Stimulated activated naive CD8-positive, alpha-beta T cell treated with anti-CD3 and anti-CD28 coated beads, Interleukin-15, Interleukin-2, amounts not matched to agents 100 ng/mL and 50 ng/mL, for 24 hours (primary cell): ENCODE data around the gene PLCB3.

Experiments
- H3K27ac Mint-ChIP-seq: one replicate; pipeline ENCODE4 v1.8.0; 2021; ENCODE audit warnings: mild to moderate bottlenecking, mixed read lengths
- H3K27me3 Mint-ChIP-seq: one replicate; pipeline ENCODE4 v1.8.0; 2021; ENCODE audit warnings: mixed read lengths
- H3K36me3 Mint-ChIP-seq: one replicate; pipeline ENCODE4 v1.8.0; 2021; ENCODE audit warnings: low read depth, mixed read lengths
- H3K4me1 Mint-ChIP-seq: one replicate; pipeline ENCODE4 v1.8.0; 2021; ENCODE audit warnings: low read depth, mixed read lengths
- H3K4me3 Mint-ChIP-seq: one replicate; pipeline ENCODE4 v1.8.0; 2021; ENCODE audit warnings: mild to moderate bottlenecking, mixed read lengths
- H3K9me3 Mint-ChIP-seq: one replicate; pipeline ENCODE4 v1.8.0; 2021; ENCODE audit warnings: mixed read lengths

Gene PLCB3

DNA sequence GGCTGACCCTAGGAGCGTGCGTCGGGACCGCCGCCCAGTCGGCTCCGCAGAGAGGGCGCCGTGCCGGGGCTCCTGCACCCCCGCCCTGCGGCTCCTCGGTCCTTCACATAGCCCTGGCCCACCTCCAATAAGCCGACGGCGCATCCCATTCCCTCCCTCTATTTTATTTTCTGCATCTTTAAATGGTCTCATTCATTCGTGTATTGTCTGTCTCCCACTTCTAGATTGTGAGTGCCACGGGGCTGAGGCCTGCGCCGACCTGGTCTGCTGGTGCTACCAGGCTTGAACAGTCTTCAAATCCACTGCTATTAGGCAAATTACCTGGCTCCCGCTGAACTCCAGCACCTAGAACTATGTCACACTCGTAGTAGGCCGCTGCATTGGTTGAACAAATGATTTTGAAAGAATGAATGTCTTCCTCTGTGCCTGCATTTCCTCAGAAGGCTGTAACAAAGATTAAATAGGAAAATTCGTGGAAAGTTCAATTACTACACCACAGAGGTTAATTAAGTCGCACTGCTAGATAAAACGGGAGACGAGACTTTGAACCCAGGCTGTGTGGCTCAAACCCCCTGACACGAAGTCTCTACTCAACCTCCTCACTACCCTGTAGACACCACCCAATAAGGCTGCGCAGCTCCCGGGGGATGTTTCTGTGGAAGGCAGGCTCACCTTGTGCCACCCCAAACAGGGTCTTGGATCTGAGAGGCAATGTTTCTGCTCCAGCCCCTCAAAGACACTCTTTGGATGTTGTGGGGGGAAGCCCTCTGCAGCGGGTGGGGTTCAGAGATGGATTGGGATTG, 3.4 kb upstream of the PLCB3 start:
- H3K4me1 Mint-ChIP-seq: peaks cover 31% of the 10 kb centered on the region
- H3K4me3 Mint-ChIP-seq: peak overlapping the region; percentile 70
- H3K27ac Mint-ChIP-seq: peak overlapping the region; percentile 26
- no peaks in the 10 kb centered on the region for H3K9me3 Mint-ChIP-seq
- H3K27me3 Mint-ChIP-seq: no peaks in the 10 kb centered on the region
- H3K36me3 Mint-ChIP-seq: peaks cover 13% of the 10 kb centered on the region

DNA sequence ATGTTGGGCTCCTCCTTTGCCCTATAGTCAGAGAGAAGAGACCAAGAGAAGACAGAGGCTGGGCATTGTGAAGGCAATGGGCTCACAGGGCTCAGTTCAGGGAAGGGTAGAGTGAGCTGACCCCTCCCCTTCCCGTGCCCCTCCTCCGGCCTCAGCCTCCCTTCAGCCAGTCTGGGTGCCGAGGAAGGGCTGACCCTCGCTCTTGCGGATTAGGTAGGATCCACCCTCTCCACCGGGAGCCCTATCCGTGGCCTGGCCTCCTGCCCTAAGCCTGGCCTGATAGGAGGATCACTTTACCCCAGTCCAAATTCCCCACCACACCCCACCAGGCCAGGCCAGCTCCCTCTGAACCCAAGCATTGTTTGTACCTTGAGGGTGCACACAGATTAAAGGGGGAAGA, 2.8 kb upstream of the PLCB3 start:
- no peaks in the 10 kb centered on the region for H3K9me3 Mint-ChIP-seq
- no peak overlapping the region for H3K4me3 Mint-ChIP-seq
- no peak overlapping the region for H3K27ac Mint-ChIP-seq
- peaks cover 24% of the 10 kb centered on the region for H3K4me1 Mint-ChIP-seq
- H3K27me3 Mint-ChIP-seq: no peaks in the 10 kb centered on the region
- peaks cover 7% of the 10 kb centered on the region for H3K36me3 Mint-ChIP-seq

DNA sequence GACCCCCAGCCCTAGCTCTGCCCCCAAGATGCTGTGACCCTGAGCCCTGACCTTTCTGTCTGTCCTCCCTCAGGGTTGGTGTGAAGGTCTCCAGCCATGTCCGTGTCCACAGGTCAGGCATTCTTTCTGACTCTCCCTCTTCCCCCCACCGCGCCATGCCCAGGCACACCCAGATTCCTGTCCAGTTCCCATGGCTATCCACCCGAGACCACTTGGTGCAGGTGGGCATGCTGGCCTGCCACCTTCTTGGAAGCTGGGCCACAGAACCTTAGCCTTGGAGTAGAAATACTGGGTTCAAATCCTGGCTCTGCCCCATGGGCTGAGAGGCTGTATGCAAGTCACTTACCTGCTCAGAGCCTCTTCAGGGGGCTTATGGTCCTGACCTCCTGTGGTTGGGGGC, 2.3 kb upstream of the PLCB3 start:
- Mint-ChIP-seq H3K27ac (no peak overlapping the region), H3K36me3 (peaks cover 2% of the 10 kb centered on the region), H3K9me3 (no peaks in the 10 kb centered on the region), H3K4me1 (peaks cover 20% of the 10 kb centered on the region), H3K4me3 (no peak overlapping the region), H3K27me3 (no peaks in the 10 kb centered on the region)

DNA sequence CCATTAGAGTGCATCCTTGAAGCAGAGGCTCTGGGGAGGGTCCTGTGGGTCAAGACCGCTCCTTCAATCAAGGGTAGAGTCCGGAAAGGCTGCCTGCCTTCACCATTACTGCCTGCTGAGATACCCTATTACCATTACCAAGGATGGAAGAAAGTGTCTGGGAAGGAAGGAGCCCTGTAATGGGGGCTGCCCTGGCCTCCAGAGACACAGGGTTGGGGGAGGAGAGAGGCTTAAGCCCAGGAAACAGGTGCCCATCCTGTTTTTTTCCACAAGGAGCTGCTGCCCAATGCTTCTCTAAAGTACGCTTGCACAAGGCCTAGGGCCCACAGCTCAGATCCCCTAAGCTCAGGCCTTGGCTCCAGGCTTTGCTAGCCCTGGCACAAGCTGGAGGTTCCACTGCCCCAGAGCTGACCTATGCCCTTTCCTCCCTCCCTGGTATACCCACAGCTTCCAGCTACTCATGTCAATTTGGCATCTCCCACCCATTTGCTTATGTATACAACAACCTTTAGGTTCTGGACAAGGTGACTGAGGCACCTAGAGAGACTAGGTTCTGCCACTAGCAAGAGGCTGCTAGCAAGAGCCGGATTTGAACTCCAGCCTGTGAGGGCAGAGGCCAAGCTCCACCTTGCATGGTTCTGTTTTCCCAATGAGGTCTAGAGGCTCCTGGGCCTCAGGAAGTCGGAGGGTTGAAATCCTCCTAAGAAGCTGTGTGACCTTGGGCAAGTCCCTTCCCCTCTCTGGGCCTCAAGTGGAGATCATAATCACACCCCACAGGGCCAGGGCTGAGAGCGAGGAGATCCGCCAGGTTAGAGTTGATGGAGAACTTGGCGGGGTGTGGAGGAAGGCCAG, 1.5 kb upstream of the PLCB3 start:
- Mint-ChIP-seq H3K9me3 (no peaks in the 10 kb centered on the region), H3K4me1 (peaks cover 17% of the 10 kb centered on the region), H3K36me3 (no peaks in the 10 kb centered on the region), H3K4me3 (no peak overlapping the region), H3K27me3 (no peaks in the 10 kb centered on the region), H3K27ac (peak overlapping the region; percentile 14)

DNA sequence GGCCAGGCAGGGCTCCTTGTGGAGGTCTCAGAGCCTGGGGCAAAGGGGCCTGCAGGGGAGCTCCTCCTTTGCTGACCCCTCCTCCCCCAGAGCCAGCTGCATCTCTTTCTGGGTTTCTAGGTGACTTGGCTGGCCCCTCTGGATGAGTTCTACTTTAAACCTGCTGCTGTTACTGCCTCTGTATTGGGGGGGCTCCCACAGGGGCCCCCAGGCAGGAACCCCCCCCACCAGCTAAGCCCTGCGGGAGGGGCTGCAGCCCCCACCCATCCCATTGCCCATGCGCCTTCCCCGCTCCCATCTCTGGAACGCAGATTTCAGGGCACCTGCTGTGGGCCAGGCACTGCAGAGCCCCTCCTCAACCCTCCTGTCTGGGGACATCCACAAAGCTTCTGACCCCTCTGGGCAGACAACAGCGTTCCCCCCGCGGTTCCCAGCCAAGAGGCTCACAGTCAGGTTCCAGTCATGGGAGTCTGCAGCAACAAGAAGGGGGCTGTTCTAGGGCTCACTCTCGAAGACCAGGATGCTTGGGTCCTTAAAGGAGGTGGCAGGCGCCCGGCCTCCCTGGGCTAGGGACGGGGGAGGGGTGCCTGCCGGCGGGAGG, 815 bp upstream of the PLCB3 start:
- H3K27ac Mint-ChIP-seq: no peak overlapping the region
- H3K9me3 Mint-ChIP-seq: no peaks in the 10 kb centered on the region
- peaks cover 17% of the 10 kb centered on the region for H3K4me1 Mint-ChIP-seq
- peak overlapping the region; percentile 69 for H3K4me3 Mint-ChIP-seq
- no peaks in the 10 kb centered on the region for H3K36me3 Mint-ChIP-seq
- no peaks in the 10 kb centered on the region for H3K27me3 Mint-ChIP-seq

DNA sequence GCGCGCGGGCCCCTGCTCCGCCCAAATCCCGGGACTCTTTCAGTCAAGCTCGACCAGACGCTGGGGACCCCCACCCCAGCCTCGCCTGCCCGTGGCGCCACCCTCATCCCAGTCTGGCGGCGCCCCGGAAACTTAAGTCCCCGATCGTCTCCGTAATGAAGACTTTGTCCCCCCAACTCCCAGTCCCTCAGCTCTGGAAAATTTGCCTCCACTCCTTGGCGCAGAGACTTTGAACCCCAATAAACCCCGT, 348 bp downstream of the PLCB3 start:
- Mint-ChIP-seq H3K4me1 (peaks cover 17% of the 10 kb centered on the region), H3K27ac (peak overlapping the region; percentile 31), H3K4me3 (peak overlapping the region; percentile 85), H3K27me3 (no peaks in the 10 kb centered on the region), H3K9me3 (no peaks in the 10 kb centered on the region), H3K36me3 (no peaks in the 10 kb centered on the region)

DNA sequence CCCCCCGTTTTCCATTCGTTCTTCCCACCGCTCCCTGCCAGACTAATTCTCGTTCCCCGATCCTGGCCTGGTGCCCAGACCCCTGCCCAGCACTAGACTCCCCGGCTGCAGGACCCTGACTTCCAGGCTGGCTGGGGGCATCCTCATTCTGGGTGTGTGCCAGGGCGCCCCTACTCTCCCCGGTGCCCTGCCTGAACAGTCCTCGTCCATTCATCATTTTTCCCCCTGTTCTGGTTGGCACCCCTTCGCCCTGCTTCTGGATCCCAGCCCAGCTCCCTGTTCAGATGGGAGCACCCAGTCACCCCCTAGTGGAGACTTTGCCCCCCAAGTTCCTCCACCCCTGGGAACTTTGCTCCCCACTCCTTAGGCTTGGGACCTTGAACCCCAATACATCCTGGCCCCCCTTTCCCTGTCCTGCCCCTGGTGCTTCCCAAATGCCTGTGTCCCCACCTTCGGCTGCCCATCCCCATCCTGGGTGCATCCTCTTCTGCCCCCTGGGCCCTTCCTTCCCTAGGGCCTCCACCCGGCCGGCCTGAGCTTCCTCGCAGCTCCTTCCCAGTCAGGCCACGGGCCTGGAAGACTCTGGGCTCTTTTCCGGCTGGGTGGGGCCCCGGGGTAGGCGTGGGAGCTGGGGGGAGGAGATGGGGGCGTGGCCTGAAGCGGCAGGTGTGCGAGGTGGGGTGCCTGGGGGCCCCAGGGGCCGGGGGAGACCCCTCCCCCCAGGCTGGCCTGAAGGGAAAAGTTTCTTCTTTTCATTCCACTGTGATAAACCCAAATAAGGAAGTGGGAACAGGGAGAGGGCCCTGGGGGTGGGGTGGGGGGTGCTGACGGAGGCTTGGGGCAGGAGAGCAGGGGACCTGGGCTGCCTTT, 908 bp downstream of the PLCB3 start:
- peak overlapping the region; percentile 31 for H3K27ac Mint-ChIP-seq

DNA sequence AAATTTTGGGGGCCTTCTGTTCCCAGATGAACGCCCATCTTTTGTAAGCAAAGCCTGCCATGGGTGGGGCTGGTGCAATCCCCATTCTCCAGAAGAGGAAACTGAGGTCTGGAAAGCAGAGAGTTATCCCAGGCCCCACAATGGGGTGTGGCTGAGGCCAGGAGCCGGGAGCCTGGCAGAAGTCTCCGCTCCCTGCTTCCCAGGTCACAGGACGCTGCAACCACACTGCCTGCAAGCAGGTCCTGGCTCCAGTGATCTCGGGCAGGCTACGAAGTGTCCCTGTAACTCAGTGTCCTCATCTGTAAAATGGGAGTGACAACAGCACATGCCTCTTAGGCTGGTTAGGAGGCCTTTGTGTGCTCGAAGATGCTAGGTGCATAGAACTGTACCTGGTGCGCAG, 1.7 kb downstream of the PLCB3 start:
- no peak overlapping the region for H3K4me3 Mint-ChIP-seq
- H3K36me3 Mint-ChIP-seq: no peaks in the 10 kb centered on the region
- H3K27ac Mint-ChIP-seq: no peak overlapping the region
- H3K4me1 Mint-ChIP-seq: peaks cover 13% of the 10 kb centered on the region
- H3K9me3 Mint-ChIP-seq: no peaks in the 10 kb centered on the region
- H3K27me3 Mint-ChIP-seq: no peaks in the 10 kb centered on the region

More for the DNA sequence above, 908 bp downstream of the PLCB3 start:
- H3K27me3 Mint-ChIP-seq: no peaks in the 10 kb centered on the region
- no peaks in the 10 kb centered on the region for H3K36me3 Mint-ChIP-seq
- peak overlapping the region; percentile 85 for H3K4me3 Mint-ChIP-seq
- H3K4me1 Mint-ChIP-seq: peaks cover 17% of the 10 kb centered on the region
- no peaks in the 10 kb centered on the region for H3K9me3 Mint-ChIP-seq

DNA sequence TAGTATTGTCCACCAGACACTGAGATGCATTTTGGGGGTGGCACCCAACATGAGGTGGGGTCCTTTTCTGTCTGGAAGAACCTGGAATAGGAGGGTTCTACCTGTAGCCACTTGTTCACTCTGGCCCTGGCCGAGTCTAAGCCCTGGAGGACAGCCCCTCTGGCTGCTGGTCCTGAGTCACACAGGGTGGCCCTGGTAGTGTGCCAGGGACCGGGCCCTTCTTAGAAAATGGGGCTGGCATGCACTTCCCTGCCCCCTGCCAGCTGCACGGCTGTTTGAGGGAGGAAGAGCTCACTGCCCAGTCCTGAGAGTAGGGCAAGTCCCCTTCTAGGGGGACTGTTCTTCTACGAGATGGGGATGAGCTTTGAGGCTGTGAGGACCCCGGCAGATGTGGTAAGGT, 2.2 kb downstream of the PLCB3 start:
- Mint-ChIP-seq H3K4me1 (peaks cover 12% of the 10 kb centered on the region), H3K27ac (no peak overlapping the region), H3K9me3 (no peaks in the 10 kb centered on the region), H3K4me3 (no peak overlapping the region), H3K36me3 (no peaks in the 10 kb centered on the region), H3K27me3 (no peaks in the 10 kb centered on the region)

DNA sequence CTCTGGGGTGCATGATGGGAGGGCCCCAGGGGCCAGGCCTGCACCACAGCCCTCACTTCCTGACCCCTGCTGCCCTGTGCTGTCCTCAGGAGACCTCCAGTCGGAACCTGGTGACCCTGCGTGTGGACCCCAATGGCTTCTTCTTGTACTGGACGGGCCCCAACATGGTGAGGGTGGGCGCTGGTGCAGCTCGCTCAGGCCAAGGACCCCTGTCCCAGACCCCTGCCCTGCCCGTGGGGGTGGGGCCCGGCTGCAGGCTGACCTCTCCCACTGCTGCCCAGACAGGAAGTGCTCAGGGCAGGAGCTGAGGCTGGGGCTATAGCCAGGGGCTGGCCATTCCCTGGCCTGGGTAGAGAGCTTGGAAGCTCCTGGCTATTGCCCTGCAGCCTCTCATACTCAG, 3.0 kb downstream of the PLCB3 start:
- peaks cover 13% of the 10 kb centered on the region for H3K4me1 Mint-ChIP-seq
- H3K36me3 Mint-ChIP-seq: peaks cover 2% of the 10 kb centered on the region
- H3K27ac Mint-ChIP-seq: no peak overlapping the region
- no peak overlapping the region for H3K4me3 Mint-ChIP-seq
- no peaks in the 10 kb centered on the region for H3K27me3 Mint-ChIP-seq
- H3K9me3 Mint-ChIP-seq: no peaks in the 10 kb centered on the region

DNA sequence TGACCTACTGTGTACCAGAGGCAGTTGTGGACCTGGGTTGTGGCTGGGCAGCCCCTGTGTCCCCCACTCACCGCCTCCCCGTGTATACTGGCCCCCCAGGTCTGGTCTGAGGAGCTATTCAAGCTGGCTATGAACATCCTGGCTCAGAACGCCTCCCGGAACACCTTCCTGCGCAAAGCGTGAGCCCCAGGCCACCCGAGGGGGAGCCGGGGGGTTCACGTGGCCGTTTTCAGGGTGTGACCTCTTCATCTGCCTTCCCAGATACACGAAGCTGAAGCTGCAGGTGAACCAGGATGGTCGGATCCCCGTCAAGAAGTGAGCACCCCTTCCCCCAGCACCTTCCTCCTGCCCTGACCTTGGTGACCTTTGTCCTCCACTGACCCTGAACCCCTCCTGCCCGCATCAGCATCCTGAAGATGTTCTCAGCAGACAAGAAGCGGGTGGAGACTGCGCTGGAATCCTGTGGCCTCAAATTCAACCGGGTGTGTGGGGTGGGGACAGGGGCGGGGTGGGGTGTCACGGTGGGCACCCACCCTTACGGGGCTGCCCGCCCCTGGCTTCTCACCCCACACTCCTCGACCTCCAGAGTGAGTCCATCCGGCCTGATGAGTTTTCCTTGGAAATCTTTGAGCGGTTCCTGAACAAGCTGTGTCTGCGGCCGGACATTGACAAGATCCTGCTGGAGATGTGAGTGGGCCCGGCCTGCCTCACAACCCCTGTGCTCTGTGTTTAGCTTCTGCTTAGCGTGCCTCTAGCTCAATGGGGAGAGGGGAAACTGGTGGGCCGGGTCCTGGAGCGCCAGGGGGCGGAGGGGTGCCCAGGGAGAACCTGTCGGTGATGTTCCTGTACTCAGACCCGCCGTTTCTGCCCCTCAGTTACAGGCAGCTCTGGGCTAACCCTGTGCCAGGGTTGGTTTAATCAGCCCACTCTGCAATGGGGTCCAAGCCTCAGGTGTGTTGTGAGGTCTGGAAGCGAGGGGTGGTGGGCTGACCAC, 4.1 kb downstream of the PLCB3 start:
- no peaks in the 10 kb centered on the region for H3K27me3 Mint-ChIP-seq
- H3K27ac Mint-ChIP-seq: no peak overlapping the region
- no peaks in the 10 kb centered on the region for H3K9me3 Mint-ChIP-seq

DNA sequence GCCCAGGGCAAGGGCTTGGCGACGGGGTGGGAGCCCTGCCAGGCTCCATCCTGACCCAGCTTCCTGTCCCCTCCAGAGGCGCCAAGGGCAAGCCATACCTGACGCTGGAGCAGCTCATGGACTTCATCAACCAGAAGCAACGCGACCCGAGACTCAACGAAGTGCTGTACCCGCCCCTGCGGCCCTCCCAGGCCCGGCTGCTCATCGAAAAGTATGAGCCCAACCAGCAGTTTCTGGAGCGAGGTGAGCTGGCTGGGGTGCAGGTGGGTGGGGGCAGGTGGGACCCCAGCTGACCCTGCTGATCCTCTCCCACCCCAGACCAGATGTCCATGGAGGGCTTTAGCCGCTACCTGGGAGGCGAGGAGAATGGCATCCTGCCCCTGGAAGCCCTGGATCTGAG, 5.0 kb downstream of the PLCB3 start:
- Mint-ChIP-seq H3K4me1 (peaks cover 20% of the 10 kb centered on the region), H3K27me3 (no peaks in the 10 kb centered on the region), H3K4me3 (no peak overlapping the region), H3K9me3 (no peaks in the 10 kb centered on the region), H3K36me3 (peaks cover 13% of the 10 kb centered on the region), H3K27ac (no peak overlapping the region)

More for the DNA sequence above, 4.1 kb downstream of the PLCB3 start:
- H3K4me3 Mint-ChIP-seq: no peak overlapping the region
- peaks cover 13% of the 10 kb centered on the region for H3K36me3 Mint-ChIP-seq
- H3K4me1 Mint-ChIP-seq: peaks cover 20% of the 10 kb centered on the region

DNA sequence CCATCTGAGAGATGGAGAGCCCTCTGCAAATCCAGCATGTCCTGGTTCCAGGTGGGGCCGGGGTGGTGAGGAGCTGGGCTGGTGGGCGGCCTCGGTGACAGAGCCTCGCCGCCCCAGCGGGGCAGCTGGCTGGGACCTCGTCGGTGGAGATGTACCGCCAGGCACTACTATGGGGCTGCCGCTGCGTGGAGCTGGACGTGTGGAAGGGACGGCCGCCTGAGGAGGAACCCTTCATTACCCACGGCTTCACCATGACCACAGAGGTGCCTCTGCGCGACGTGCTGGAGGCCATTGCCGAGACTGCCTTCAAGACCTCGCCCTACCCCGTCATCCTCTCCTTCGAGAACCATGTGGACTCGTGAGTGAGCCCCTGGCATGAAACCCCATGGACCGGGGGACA, 7.0 kb downstream of the PLCB3 start:
- Mint-ChIP-seq H3K27ac (no peak overlapping the region), H3K27me3 (no peaks in the 10 kb centered on the region), H3K4me3 (no peak overlapping the region), H3K4me1 (peaks cover 13% of the 10 kb centered on the region), H3K9me3 (no peaks in the 10 kb centered on the region), H3K36me3 (peaks cover 16% of the 10 kb centered on the region)
